PC-3 (cell line): ENCODE results near the gene ACSS3. TPM values are rescaled to one million over a fixed set of nuclear protein-coding genes. Genes with fewer than 3 reads are reported as not detected.

Experiments used
- ATAC-seq: fragments of 200-7000 bp; cut with Tn5 transposase; 2 replicates; pipeline ENCODE4 v1.9.1; 2020; ENCODE audit warnings: mild to moderate bottlenecking, moderate library complexity
- BruUV-seq: library from RNA; stranded (reverse); fragments of 400-500 nt; replicated peaks from 2 replicates; lab custom pipeline; 2021; lab: Mats Ljungman, UMichigan
- CTCF ChIA-PET: fragments of 300-600 bp; sonication (Branson Sonifier 250); formaldehyde crosslinking; loops from one replicate; lab custom pipeline; 2022; ENCODE audit warnings: antibody characterized with exemption; lab: Charles Lee
- POLR2A ChIA-PET: fragments of 300-600 bp; sonication (Branson Sonifier 250); formaldehyde crosslinking; loops from one replicate; lab custom pipeline; 2022; ENCODE audit warnings: antibody characterized with exemption; ENCODE audit not compliant: unreplicated experiment; lab: Charles Lee
- DNase-seq: peaks from one replicate; pipeline ENCODE4 v3.0.0-alpha.2; 2015
- H2AFZ ChIP-seq: fragments of 300-600 bp; sonication (generic); 2 replicates; pipeline ENCODE4 v1.6.0; 2016; ENCODE audit warnings: antibody characterized with exemption, low read length
- H3F3A ChIP-seq: fragments of 300-600 bp; sonication (generic); one replicate; pipeline ENCODE4 v1.6.0; 2017; ENCODE audit warnings: antibody characterized with exemption, low read length, control low read depth, mild to moderate bottlenecking; ENCODE audit not compliant: unreplicated experiment
- H3K27ac ChIP-seq: fragments of 300-600 bp; sonication (generic); 2 replicates; pipeline ENCODE4 v1.5.1; 2016; ENCODE audit warnings: mild to moderate bottlenecking, low read length
- H3K27me3 ChIP-seq: fragments of 300-600 bp; sonication (generic); 2 replicates; pipeline ENCODE4 v1.6.1; 2016; ENCODE audit warnings: low read length, mixed read lengths
- H3K36me3 ChIP-seq: fragments of 300-600 bp; sonication (generic); 2 replicates; pipeline ENCODE4 v1.6.1; 2016; ENCODE audit warnings: low read depth, mixed run types, low read length, mixed read lengths
- H3K4me1 ChIP-seq: fragments of 300-600 bp; sonication (generic); 2 replicates; pipeline ENCODE4 v1.5.1; 2016; ENCODE audit warnings: low read length; ENCODE audit not compliant: insufficient read depth
- H3K4me2 ChIP-seq: fragments of 300-600 bp; sonication (generic); 2 replicates; pipeline ENCODE4 v1.6.0; 2016; ENCODE audit warnings: low read length
- H3K4me3 ChIP-seq: fragments of 300-600 bp; sonication (generic); 2 replicates; pipeline ENCODE4 v1.5.1; 2016; ENCODE audit warnings: mild to moderate bottlenecking, low read length, mixed read lengths
- H3K79me2 ChIP-seq: fragments of 300-600 bp; sonication (generic); 2 replicates; pipeline ENCODE4 v1.6.1; 2017; ENCODE audit warnings: low read length, mixed read lengths
- H3K9ac ChIP-seq: fragments of 300-600 bp; sonication (generic); 2 replicates; pipeline ENCODE4 v1.6.0; 2016; ENCODE audit warnings: mild to moderate bottlenecking, low read length
- H3K9me2 ChIP-seq: fragments of 300-600 bp; sonication (generic); replicated peaks from 2 replicates; pipeline ENCODE4 v1.6.1; 2016; ENCODE audit warnings: mixed run types, low read length, mixed read lengths
- H3K9me3 ChIP-seq: fragments of 300-600 bp; sonication (generic); 2 replicates; pipeline ENCODE4 v1.6.1; 2016; ENCODE audit warnings: low read length, mixed read lengths
- H4K20me1 ChIP-seq: fragments of 300-600 bp; sonication (generic); 2 replicates; pipeline ENCODE4 v1.6.1; 2016; ENCODE audit warnings: low read length, mixed read lengths
- EZH2 ChIP-seq: fragments of 300-600 bp; sonication (generic); IDR thresholded peaks from one replicate; pipeline ENCODE4 v1.6.1; 2017; ENCODE audit warnings: antibody characterized with exemption, mild to moderate bottlenecking, low read length; ENCODE audit not compliant: unreplicated experiment
- EZH2phosphoT487 ChIP-seq: fragments of 300-600 bp; sonication (generic); IDR thresholded peaks from 2 replicates; pipeline ENCODE4 v1.6.1; 2018; ENCODE audit warnings: mild to moderate bottlenecking, antibody characterized with exemption, low read length, borderline replicate concordance
- intact Hi-C: fragments of 100-400 bp; cut with micrococcal nuclease; formaldehyde crosslinking; loops from 2 replicates; pipeline ENCODE4 v1.9.0; 2023
- total RNA-seq: library from RNA; depleted of rRNA; stranded (reverse); fragments of >200 nt; gene quantifications from 2 replicates; pipeline ENCODE4 v1.2.3, GENCODE V29; 2014
- TF ChIP-seq, protein P1 (sequence below): fragments of 300-600 bp; sonication (generic); conservative IDR thresholded peaks from 2 replicates; pipeline ENCODE4 v1.5.1; 2017; ENCODE audit warnings: antibody characterized with exemption, low read depth, mild to moderate bottlenecking, low read length

The ACSS3 gene
- total RNA-seq, 1 experiment from 2014 or later, result not detected

DNA sequence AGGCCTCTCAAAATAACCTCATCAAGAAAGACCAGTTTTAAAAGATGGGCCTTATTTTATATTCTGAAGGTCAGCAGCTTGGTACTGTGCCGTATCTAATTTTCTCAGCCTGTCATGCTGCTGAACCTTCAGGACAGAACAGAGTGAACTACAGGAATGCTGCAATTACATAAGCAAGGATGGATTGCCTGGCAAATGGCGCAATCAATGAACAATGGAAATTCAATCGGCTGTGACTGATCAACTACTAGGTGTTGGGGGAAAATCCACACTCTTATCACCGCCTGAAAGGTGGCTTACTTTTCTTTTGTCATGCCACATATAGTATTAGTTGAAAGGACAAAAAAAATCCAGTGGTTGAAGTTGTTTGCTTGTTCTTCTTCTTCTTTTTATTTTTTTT is 8.5 kb downstream of the ACSS3 start:
- H3K9ac ChIP-seq, result no peak overlapping the region
- no peak overlapping the region for H3K4me3 ChIP-seq
- no peaks in the 10 kb centered on the region for H3K79me2 ChIP-seq
- no peak overlapping the region for H2AFZ ChIP-seq
- CTCF ChIA-PET, result no interaction called here
- no peak overlapping the region for H3K4me2 ChIP-seq
- TF ChIP-seq EZH2phosphoT487, result no peak
- TF ChIP-seq EZH2, result no peak
- TF ChIP-seq, protein P1, sequence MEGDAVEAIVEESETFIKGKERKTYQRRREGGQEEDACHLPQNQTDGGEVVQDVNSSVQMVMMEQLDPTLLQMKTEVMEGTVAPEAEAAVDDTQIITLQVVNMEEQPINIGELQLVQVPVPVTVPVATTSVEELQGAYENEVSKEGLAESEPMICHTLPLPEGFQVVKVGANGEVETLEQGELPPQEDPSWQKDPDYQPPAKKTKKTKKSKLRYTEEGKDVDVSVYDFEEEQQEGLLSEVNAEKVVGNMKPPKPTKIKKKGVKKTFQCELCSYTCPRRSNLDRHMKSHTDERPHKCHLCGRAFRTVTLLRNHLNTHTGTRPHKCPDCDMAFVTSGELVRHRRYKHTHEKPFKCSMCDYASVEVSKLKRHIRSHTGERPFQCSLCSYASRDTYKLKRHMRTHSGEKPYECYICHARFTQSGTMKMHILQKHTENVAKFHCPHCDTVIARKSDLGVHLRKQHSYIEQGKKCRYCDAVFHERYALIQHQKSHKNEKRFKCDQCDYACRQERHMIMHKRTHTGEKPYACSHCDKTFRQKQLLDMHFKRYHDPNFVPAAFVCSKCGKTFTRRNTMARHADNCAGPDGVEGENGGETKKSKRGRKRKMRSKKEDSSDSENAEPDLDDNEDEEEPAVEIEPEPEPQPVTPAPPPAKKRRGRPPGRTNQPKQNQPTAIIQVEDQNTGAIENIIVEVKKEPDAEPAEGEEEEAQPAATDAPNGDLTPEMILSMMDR, result no peak
- peaks cover 10% of the 10 kb centered on the region for H3K27me3 ChIP-seq
- DNase-seq (no peak), ATAC-seq (no peak)
- H3K36me3 ChIP-seq, result no peaks in the 10 kb centered on the region
- no TSS peak for BruUV-seq
- H3K9me3 ChIP-seq, result no peaks in the 10 kb centered on the region
- H3K4me1 ChIP-seq, result no peaks in the 10 kb centered on the region
- no peaks in the 10 kb centered on the region for H3K9me2 ChIP-seq
- H3K27ac ChIP-seq, result no peak overlapping the region
- intact Hi-C loops, result no loop called here
- no peaks in the 10 kb centered on the region for H3F3A ChIP-seq
- POLR2A ChIA-PET, result no interaction called here
- no peaks in the 10 kb centered on the region for H4K20me1 ChIP-seq

DNA sequence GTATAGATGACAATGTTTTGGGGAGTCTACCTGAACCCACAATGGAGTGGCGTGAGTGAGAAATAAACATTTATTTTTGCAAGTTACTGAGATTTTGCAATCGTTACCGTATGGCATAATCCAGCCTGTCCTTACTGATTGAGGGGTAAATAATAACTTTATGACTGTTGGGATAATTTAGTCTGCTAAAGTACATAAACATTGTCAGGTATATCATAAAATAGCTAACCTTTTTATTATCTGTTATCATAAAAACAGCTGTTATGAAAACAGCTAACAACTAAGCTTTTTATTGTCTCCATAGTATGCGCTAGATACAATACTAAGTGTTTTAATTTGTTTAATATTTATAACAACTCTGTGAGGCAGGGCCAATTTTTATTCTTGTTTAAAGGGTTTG is 10.3 kb downstream of the ACSS3 start:
- intact Hi-C loops, result no loop called here
- H3K36me3 ChIP-seq, result no peaks in the 10 kb centered on the region
- H2AFZ ChIP-seq, result no peak overlapping the region
- no peaks in the 10 kb centered on the region for H3K79me2 ChIP-seq
- H3K9me3 ChIP-seq, result no peaks in the 10 kb centered on the region
- H3K4me1 ChIP-seq, result no peaks in the 10 kb centered on the region
- no peak overlapping the region for H3K27ac ChIP-seq
- no TSS peak for BruUV-seq
- no peak overlapping the region for H3K9ac ChIP-seq
- no peak overlapping the region for H3K4me2 ChIP-seq
- H3F3A ChIP-seq, result no peaks in the 10 kb centered on the region
- no peak overlapping the region for H3K4me3 ChIP-seq
- H3K9me2 ChIP-seq, result no peaks in the 10 kb centered on the region
- H4K20me1 ChIP-seq, result no peaks in the 10 kb centered on the region
- TF ChIP-seq, protein P1, result no peak
- TF ChIP-seq EZH2phosphoT487 (no peak), EZH2 (no peak)
- ChIA-PET CTCF (no interaction called here), POLR2A (no interaction called here)
- peaks cover 10% of the 10 kb centered on the region for H3K27me3 ChIP-seq
- ATAC-seq (no peak), DNase-seq (no peak)

DNA sequence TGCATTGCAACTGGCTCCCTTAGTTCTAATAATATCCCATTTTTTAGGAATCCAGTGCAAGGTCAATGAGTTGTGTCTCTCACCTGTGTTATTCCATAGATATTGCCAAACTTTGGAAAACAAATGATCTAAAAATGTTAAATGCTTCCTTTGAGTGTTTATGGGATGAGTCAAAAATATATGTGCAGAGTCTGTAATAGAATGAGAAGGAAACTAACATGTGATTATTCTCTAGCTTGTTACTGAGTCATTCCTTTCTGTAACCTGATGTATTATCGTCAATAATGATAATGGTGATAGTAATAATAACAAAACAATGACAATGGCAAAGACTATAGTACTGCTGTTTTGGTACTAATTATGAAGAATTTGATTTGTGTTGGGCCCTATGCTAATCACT is 11.5 kb downstream of the ACSS3 start:
- H3K27ac ChIP-seq, result no peak overlapping the region
- CTCF ChIA-PET, result no interaction called here
- H3K9me3 ChIP-seq, result no peaks in the 10 kb centered on the region
- POLR2A ChIA-PET, result no interaction called here
- no peaks in the 10 kb centered on the region for H4K20me1 ChIP-seq
- ATAC-seq (no peak), DNase-seq (no peak)
- TF ChIP-seq, protein P1, result no peak
- TF ChIP-seq EZH2, result no peak
- TF ChIP-seq EZH2phosphoT487, result no peak
- no peaks in the 10 kb centered on the region for H3F3A ChIP-seq
- H3K9me2 ChIP-seq, result no peaks in the 10 kb centered on the region
- H3K36me3 ChIP-seq, result no peaks in the 10 kb centered on the region
- H3K4me1 ChIP-seq, result no peaks in the 10 kb centered on the region
- intact Hi-C loops, result no loop called here
- no peak overlapping the region for H3K9ac ChIP-seq
- BruUV-seq, result no TSS peak
- no peak overlapping the region for H3K4me2 ChIP-seq
- no peak overlapping the region for H2AFZ ChIP-seq
- peaks cover 10% of the 10 kb centered on the region for H3K27me3 ChIP-seq
- H3K4me3 ChIP-seq, result no peak overlapping the region
- H3K79me2 ChIP-seq, result no peaks in the 10 kb centered on the region
